Measurements from ENCODE around the gene ABAT.

DNA sequence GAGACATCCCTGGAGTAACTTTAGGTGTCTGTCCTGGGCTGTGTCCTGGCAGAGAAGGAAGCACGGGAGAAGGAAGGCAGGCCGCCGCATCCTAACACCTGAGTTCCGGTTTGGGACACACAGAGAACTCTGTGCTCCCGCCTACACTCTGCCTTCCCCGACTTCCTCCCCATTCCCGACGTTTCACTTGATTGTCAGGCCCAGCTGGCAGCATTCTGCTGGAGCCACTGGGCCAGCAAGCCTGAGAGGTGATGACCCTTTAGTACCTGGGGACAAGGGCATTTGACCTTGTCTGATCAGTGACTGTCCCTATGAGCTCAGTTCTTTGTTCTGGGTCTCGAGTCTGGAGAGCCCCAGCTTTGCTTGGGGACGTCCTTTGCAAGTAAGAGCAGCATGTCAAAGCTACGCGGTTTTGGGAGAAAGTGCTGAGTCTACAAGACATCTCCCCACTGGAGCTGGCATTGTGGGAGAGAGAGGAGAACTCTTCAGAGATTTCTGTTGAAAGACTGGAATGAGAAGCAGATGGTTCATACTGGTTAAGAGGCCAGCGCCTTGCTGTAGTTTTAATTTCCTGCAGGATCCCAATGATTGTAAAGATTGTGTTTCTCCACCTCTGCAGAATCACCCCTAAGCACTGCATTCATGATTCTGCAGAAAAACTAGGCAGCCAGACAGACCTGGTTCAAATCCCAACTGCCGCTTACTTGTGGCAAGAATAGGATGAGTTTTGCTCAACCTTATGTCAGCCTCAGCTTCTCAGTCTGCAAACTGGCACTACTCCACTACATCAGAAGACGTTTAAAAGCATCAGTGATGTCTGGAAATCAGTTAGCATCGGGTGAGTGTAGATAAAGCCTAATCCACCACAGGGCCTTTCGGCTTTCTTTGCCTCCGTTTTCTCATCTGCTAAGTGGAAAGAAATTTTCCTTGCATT lies 20.6 kb downstream of the ABAT start:
- TF ChIP-seq, protein P1, sequence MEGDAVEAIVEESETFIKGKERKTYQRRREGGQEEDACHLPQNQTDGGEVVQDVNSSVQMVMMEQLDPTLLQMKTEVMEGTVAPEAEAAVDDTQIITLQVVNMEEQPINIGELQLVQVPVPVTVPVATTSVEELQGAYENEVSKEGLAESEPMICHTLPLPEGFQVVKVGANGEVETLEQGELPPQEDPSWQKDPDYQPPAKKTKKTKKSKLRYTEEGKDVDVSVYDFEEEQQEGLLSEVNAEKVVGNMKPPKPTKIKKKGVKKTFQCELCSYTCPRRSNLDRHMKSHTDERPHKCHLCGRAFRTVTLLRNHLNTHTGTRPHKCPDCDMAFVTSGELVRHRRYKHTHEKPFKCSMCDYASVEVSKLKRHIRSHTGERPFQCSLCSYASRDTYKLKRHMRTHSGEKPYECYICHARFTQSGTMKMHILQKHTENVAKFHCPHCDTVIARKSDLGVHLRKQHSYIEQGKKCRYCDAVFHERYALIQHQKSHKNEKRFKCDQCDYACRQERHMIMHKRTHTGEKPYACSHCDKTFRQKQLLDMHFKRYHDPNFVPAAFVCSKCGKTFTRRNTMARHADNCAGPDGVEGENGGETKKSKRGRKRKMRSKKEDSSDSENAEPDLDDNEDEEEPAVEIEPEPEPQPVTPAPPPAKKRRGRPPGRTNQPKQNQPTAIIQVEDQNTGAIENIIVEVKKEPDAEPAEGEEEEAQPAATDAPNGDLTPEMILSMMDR (IDR thresholded peaks at IDR 0.05 in 4 of 5, conservative IDR thresholded peaks at IDR 0.05 in 1 of 5), result no peak
- TF ChIP-seq POLR2A (IDR thresholded peaks at IDR 0.05), result no peak

Data from gastrocnemius medialis (tissue), 4 donors.